Renal cortical epithelial cell (primary cell): ENCODE data around the gene USP34. TPM values are rescaled to one million over a fixed set of nuclear protein-coding genes. Genes with fewer than 3 reads are reported as not detected.
A peak's percentile ranks its signal among the peaks of the same experiment; 100 is the strongest.

Experiments used
- DNase-seq: peaks from one replicate; pipeline ENCODE4 v3.0.0-alpha.2; 2011; ENCODE audit warnings: low read depth
- total RNA-seq: library from RNA; depleted of rRNA; stranded (reverse); fragments of >200 nt; gene quantifications from 2 replicates; pipeline ENCODE4 v1.2.3, GENCODE V29; 2014

USP34 gene
- total RNA-seq, 1 donor from 2014 or later = 182 TPM

DNA sequence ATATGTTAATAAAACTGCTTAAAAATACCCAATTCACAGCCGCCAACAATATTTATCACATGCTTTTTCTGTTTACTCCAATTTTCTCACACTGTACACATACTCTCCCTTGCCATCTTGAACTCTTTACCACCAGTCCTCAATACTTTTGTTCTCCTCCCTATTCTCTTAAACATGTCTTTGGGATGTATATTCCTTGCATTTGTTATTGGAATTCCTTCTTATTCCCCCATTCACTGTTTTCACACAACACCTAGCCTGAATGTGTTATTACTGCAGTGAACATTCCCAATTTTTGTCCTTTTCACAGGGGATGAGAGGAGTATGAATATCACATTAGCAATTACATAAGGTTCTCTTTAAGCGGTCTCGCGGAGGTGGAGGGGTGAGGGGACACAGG, 94.7 kb downstream of the USP34 start:
- no peak for DNase-seq

- DNase-seq = no peak
Measured at GRCh38 chr2:61371027-61371426, 99.9 kb downstream of the USP34 start.

DNA sequence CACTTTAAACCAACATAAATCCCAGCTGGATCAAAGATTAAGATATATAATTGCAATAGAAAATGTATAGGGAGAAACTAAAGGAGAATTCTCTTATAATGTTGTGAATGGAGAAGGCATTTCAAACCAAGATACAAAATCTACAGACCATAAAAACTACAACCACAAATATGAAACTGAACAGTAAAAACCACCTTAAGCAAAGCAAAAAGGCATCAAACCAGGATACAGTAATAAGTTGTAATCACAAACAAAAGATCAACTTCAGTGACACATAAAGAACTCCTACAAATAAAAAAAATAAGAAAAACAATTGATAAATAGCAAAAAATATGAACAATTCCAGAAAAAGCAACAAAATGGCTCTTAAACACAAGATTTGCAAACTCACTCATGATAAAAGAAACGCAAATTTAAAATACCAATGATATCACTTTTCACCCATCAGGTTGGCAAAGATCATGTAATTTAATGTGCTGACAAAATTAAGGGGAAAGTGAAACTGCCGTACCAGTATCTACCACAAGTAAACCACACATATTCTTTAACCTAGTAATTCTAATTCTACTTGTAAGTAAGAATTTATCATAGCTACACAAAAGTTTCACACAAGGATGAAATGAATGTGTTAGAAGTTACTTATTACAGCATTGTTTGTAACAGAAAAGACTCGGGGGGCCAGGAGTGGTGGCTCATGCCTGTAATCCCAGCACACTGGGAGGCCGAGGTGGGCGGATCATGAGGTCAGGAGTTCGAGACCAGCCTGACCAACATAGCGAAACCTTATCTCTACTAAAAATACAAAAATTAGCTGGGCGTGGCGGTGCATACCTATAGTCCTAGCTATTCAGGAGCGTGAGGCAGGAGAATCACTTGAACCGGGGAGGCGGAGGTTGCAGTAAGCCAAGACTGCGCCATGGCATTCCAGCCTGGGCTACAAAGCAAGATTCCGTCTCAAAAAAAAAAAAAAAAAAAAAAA, 101.9 kb downstream of the USP34 start:
- no peak for DNase-seq

- no peak for DNase-seq
Measured at GRCh38 chr2:61367177-61367576, 103.7 kb downstream of the USP34 start.

- DNase-seq = no peak
Measured at GRCh38 chr2:61363580-61363979, 107.3 kb downstream of the USP34 start.

- DNase-seq = no peak
Measured at GRCh38 chr2:61362873-61363272, 108.0 kb downstream of the USP34 start.

DNA sequence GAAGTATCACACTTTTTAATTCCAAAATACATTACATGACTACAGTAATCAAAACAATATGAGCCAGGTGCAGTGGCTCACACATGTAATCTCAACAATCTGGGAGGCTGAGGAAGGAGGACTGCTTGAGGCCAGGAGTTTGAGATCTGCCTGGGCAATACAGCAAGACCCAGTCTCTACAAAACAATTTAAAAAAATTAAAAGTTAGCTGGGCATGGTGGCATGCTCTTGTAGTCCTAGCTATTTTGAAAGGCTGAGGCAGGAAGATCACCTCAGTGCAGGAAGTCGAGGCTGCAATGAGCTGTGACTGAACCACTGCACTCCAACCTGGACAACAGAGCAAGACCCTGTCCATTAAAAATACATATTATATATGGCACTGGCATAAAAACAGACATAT, 109.8 kb downstream of the USP34 start:
- no peak for DNase-seq

GRCh38 chr2:61359058-61359457, 111.8 kb downstream of the USP34 start:
- DNase-seq = no peak

DNA sequence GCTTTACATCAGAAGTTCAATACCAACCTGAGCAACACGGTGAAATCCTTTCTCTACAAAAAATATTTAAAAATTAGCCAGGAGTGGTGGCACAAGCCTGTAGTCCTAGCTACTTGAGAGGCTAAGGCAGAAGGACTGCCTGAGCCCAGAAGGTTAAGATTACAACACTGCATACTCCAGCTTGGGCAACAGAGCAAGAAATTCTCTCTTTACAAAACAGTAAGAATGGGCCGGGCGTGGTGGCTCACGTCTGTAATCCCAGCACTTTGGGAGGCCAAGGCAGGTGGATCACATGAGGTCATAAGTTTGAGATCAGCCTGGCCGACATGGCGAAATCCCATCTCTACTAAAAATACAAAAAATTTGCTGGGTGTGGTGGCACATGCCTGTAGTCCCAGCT, 113.2 kb downstream of the USP34 start:
- DNase-seq = peak; percentile 22

DNA sequence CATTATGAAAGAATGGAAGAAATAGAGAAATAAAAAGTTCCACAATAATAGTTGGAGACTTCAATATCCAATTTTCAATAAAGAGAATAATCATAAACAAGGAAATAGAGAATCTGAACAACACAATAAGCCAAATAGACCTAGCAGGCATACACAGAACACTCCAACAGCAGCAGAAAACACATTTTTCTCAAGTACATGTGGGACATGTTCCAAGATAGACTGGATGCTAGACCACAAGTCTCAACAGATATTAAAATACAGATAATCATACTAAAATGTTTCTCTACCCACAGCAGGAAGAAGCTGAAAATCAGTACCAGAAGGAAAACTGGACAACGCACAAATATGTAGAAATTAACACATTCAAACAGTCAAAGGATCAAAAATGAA, 113.9 kb downstream of the USP34 start:
- no peak for DNase-seq

GRCh38 chr2:61356261-61356957, 114.5 kb downstream of the USP34 start:
- peak; percentile 11 for DNase-seq

DNA sequence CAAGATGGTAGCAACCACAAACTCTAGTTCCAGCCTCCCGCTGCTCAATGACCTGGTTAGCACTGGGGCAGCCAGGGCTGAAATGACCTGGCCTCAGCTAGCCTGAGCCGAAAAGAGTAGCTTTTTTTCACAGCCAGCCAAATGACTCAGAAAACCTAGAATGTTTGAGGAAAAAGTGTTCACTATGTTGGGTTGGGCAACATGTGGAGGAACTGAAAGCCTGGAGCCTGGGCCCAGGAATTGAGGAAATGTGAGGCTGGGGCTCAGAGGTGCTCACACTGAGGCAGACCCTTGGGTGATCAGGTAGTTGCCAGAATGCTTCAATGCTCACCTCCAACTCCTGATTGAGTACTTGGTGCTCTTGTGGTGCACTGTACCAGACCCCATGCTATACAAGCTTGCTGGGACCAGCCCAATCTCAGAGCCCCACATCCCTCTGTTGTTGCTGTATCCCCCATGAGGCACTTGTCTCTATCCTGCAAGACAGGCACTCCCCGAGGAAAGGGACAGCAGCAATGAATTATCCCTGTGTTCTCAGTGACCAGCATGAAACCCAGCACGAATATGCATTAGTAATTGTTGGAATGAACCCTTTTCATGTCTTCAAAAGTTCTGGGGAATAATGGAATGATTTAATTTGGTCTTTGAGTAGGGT, 116.2 kb downstream of the USP34 start:
- no peak for DNase-seq

- DNase-seq = no peak
Measured at GRCh38 chr2:61353909-61354308, 117.0 kb downstream of the USP34 start.

DNA sequence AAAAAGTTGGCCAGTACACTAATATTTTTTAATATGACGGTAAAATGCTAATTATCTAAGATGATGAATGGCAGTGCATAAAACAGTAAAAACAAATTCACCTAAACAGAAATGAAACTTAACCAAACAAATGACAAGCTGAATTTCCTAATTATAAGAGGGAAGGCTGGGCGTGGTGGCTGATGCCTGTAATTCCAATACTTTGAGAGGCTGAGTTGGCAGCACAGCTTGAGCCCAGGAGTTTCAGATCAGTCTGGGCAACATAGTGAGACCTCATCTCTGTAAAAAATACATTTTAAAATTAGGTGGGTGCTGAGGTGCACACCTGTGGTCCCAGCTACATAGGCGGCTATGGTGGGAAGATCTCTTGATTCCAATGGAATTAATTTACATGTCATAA, 120.1 kb downstream of the USP34 start:
- DNase-seq = no peak

DNA sequence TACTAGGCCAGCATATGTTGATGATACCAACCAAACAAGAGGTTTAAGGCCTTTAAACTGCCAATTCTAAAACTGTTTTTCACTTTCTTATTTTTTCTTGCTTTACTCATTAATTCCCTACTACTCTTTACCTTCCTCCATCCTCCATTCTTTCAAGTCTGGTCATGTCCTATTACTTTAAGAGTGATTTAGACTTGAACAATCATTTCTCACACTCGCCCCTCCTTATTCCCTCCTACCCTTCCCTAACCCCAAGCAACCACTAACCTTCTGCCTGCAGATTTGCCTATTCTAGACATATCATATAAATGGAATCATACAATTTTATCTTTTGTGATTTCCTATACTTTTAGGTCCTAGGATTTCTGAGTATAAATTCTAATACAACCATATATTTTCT, 127.7 kb downstream of the USP34 start:
- no peak for DNase-seq

DNA sequence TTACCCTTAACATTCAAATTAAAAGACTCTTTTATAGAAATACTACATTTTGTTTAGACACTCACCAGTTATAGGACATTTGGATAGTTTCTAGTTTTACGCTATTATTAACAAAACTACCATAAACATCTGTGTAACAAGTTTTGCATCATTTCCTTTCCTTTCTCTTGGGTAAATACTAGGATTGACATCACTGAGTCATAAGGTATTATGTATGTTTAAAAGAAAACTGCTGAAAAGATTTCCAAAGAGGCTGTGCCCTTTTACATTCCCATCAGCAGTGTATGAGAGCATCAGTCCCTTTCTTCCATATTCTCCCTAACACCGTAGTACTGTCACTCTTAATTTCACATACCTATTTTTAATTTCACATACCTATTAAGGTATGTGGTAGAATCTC, 130.6 kb downstream of the USP34 start:
- DNase-seq = peak; percentile 10

DNA sequence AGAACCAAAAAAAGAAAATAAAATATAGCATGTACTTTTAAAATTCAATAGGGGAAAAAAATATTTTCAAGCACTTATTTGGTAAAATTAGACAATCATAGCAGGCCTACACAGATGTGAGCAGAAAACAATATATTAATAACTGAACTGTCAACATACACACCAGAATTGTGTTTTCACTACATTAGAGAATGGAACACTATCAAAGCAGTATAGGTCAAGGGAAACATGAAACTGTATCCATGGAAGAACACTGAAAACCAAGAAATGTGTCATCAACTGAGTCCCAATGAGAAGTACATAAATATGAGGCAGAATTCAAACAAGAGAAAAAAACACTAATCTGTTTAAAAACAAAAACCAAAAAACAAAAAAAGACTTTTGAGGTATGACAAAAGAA, 132.4 kb downstream of the USP34 start:
- DNase-seq = no peak

DNA sequence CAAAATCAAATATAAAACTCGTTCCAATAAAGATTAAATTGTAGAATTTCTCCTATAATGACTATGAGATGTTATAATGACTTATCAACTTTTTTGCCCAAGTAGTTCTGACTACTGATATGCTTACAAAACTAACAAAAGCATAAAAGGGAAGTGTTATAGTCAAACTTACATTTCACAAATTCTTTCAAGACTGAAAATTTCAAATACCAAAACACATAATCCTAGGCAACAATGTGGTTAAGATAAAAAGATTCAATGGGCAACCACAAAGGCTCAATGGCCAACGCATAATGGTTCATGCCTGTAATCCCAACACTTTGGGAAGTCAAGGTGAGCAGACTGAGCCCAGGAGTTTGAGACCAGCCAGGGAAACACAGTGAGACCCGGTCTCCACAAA, 135.7 kb downstream of the USP34 start:
- no peak for DNase-seq

DNA sequence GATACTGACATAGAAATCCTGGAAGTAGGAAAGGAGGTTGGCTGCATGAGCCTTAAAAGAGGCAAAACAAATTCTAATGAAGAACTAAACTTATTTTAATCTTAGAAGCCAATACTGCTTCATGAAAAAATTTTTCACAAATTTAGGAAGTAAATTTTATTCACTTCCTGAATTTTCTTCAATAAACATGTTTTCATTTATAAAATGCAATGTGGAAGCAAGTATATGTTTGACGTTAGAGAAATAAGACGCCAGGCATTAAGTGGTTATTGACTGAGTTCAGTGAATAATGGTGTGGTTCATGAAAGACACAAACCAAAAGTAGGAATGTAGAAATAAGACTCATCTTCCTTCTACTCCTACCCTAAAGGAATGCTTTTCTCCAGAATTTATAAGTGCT, 136.4 kb downstream of the USP34 start:
- DNase-seq = no peak

DNA sequence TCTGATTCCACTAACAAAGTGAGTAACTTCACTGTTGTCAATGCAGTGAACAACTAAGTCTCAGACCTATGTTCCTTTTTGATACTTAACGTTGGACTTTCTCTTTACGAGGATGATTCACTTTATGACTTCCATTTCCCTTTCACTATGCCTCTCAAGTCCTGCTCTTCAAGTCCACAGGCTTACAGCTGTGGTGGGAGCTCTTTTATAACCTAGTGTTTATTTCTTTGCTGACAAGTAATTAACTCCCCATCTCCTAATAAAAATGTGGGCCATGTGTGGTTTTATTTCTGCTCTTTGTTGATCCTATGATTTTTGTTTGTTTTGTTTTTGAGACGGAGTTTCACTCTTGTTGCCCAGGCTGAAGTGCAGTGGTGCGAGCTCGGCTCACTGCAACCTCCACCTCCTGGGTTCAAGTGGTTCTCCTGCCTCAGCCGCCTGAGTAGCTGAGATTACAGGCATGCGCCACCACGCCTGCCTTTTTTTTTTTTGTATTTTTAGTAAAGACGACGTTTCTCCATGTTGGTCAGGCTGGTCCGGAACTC, 142.1 kb downstream of the USP34 start:
- peak; percentile 35 for DNase-seq

GRCh38 chr2:61327173-61327572, 143.7 kb downstream of the USP34 start:
- DNase-seq = no peak

- no peak for DNase-seq
Measured at GRCh38 chr2:61326423-61326822, 144.5 kb downstream of the USP34 start.
